Measurements from ENCODE around the gene ZCCHC2.

DNA sequence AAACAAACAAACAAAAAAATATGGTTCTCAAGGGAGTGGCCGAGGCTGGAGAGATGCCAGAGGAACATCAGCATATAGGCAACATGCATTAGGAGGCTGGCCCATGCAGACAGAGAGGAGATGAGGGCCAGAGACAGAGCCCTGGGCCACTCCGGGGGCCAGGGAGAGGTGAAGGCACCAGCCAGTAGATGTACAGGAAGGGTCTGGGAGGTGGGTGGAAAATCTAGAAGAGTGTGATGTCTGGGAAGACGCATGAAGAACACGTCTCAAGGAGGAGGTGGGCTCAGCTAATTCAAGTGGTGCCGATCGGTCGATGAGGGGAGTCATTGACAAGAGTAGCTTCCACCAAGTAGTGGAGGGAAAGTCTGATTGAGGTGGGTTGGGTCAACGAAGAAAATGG lies 79.9 kb downstream of the ZCCHC2 start:
- TF ChIP-seq CTCF (IDR thresholded peaks at IDR 0.05) (no peak), EZH2phosphoT487 (IDR thresholded peaks at IDR 0.05) (no peak)
